Suprapubic skin (tissue), 4 donors: Measurements from ENCODE around the gene MLST8. TPM values are rescaled to one million over a fixed set of nuclear protein-coding genes. Genes with fewer than 3 reads are reported as not detected.

ENCODE experiments used
- DNase-seq, 2 donors: peaks; one replicate each; pipeline ENCODE4 v3.0.0-alpha.2; 2019; ENCODE audit warnings: low spot score in 2 of 2
- H3K27ac ChIP-seq: fragments of 200-600 bp; sonication (generic); one replicate; pipeline ENCODE4 v1.5.1; 2019
- H3K27me3 ChIP-seq: fragments of 200-600 bp; sonication (generic); one replicate; pipeline ENCODE4 v1.5.1; 2019
- H3K36me3 ChIP-seq: fragments of 200-600 bp; sonication (generic); one replicate; pipeline ENCODE4 v1.5.1; 2019
- H3K4me1 ChIP-seq: fragments of 200-600 bp; sonication (generic); one replicate; pipeline ENCODE4 v1.5.1; 2019
- H3K4me3 ChIP-seq: fragments of 200-600 bp; sonication (generic); one replicate; pipeline ENCODE4 v1.5.1; 2019; ENCODE audit warnings: mild to moderate bottlenecking
- H3K9me3 ChIP-seq: fragments of 200-600 bp; sonication (generic); one replicate; pipeline ENCODE4 v1.5.1; 2019
- EP300 ChIP-seq: sonication (generic); formaldehyde crosslinking; IDR thresholded peaks from one replicate; pipeline ENCODE4 v1.6.1; 2017; ENCODE audit warnings: antibody characterized with exemption
- POLR2A ChIP-seq, 2 donors: fragments of 450-650 bp; IDR thresholded peaks; one replicate each; pipeline ENCODE4 v1.6.1; 2017; ENCODE audit warnings: antibody characterized with exemption in 2 of 2, mild to moderate bottlenecking in 2 of 2, moderate library complexity in 2 of 2
- POLR2AphosphoS5 ChIP-seq, 3 donors: sonication (generic); formaldehyde crosslinking; IDR thresholded peaks; one replicate each; pipeline ENCODE4 v1.6.1; 2017; ENCODE audit warnings: antibody characterized with exemption in 3 of 3
- WGBS: methylation state at CpG from one replicate; pipeline ENCODE4 v1.1.5; 2018; 5-methylcytosine and 5-hydroxymethylcytosine counted together
- total RNA-seq, 4 donors: library from RNA; depleted of rRNA; stranded (reverse); fragments of >200 nt; gene quantifications; one replicate each; pipeline ENCODE4 v1.1.0, GENCODE V29; 2016
- TF ChIP-seq, protein P1 (sequence below), 2 donors: fragments of 200-600 bp in 1 of 2; fragments of 450-650 bp in 1 of 2; sonication (generic) in 1 of 2; IDR thresholded peaks; one replicate each; pipeline ENCODE4 v1.5.1; 2016 to 2019; ENCODE audit warnings: antibody characterized with exemption in 2 of 2, mild to moderate bottlenecking in 1 of 2, moderate library complexity in 1 of 2

Gene MLST8, protein sequence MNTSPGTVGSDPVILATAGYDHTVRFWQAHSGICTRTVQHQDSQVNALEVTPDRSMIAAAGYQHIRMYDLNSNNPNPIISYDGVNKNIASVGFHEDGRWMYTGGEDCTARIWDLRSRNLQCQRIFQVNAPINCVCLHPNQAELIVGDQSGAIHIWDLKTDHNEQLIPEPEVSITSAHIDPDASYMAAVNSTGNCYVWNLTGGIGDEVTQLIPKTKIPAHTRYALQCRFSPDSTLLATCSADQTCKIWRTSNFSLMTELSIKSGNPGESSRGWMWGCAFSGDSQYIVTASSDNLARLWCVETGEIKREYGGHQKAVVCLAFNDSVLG
- total RNA-seq = 10 to 100 TPM; 52.3 to 69.5 (median 55.1) TPM

DNA sequence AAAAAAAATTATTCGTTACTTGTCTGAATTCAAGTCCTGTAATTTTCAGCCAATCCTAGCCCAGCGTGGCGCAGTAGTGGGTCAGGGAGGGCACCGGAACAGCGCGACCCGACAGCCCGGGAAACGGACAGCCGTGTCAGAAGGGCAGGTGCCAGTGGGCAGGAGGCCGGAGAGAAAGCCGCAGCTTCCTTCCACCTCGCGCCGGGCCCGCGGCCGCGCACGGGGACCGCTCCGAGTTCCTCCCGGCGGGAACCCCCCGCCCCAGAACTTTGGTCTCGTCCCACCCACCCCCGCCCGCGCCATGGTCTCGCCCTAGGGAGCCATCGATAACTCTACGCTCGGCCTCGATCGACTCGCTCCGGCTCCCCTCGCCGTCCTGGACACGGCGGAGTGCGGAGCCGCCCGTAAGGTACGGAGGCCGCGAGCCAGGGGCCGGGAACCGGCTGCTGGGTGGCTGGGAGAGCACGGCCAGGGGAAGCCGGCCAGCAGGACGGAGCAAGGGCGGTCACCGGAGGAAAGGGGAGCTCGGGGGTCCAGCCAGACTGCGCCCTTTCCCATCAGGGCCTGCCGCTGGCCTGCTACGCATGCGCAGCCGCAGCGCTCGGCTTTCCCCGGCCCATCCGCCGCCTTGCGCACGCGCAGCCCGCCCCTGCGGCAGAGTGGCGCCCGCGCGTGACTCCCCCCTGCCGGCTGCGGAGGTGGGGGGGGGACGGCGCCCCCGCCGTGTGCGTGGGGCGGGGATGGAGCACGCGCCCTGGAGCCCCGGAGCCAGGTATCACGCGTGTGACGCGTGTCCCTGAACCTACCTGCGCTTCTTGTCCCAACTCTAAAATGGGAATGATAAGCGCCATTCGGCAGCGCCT lies at the start of gene MLST8:
Gene MLST8 (plus strand): TSS at position 351 of the 863 bp plus-strand sequence. CDS start 632 bp downstream, outside the sequence.
- peak; percentile 88 to 92 for DNase-seq
- WGBS = under 1% methylated on average over 50 of the region's 93 CpGs

DNA sequence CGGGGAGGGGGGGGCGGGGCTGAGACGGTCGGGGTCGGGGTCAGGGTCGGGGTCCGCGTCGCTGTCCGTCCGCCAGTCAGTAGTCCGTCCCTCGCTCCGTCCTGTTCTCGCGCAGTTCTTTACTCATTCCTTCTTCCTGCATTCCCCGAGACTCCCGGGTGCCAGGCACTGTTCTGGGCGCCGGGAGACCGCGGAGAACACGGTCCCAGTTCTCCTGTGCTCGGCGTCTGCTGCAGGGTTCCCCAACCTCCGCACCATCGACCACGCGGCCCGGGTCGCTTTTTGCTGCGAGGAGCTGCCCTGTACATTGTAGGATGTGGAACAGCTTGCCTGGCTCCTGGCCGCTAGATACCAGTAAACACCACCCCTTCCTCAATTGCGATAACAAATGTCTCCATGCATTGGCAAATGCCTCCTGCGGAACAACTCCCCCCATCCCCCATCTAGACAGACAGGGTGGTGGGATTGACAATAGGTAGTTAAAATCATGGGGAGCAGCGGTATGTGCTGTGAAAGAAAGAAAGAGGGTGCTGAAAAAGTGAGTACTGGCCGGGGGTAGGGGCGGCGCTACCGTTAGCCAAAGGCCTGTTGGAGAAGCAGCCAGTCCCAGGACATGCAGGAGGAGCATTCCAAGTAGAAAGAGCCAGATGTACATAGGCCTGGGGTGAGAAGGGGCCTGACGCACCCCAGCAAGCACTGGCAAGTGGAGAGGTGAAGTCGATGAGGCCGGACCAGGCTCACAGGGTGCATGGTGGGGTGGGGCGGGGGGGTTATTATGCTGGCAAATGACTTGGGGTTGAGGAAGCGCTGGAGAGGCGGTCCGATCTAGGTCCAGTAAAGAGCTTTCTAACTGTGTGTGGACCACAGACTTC lies 49.0 kb upstream of the MLST8 start:
- DNase-seq = no peak
- Histone ChIP-seq H3K4me3 (peak overlapping the region; percentile 72), H3K27me3 (no peaks in the 10 kb centered on the region), H3K27ac (peak overlapping the region; percentile 91), H3K36me3 (no peaks in the 10 kb centered on the region), H3K4me1 (peaks cover 86% of the 10 kb centered on the region), H3K9me3 (no peaks in the 10 kb centered on the region)
- no peak for TF ChIP-seq POLR2A (IDR thresholded peaks at IDR 0.05)
- no peak for TF ChIP-seq EP300
- peak in 1 of 3 donors; percentile 41 for TF ChIP-seq POLR2AphosphoS5 (IDR thresholded peaks at IDR 0.05)
- 9% methylated on average over 15 of the region's 47 CpGs for WGBS

More for the DNA sequence above, at the start of gene MLST8:
- H3K36me3 ChIP-seq = peaks cover 34% of the 10 kb centered on the region
- peaks cover 19% of the 10 kb centered on the region for H3K4me1 ChIP-seq
- H3K27ac ChIP-seq = peak within 1 kb of the TSS; percentile 93
- peak; percentile 55 to 87 (median 81) for TF ChIP-seq POLR2AphosphoS5 (IDR thresholded peaks at IDR 0.05)
- no peak for TF ChIP-seq EP300
- peak in 1 of 2 donors; percentile 57 for TF ChIP-seq POLR2A (IDR thresholded peaks at IDR 0.05)
- TF ChIP-seq, protein P1, sequence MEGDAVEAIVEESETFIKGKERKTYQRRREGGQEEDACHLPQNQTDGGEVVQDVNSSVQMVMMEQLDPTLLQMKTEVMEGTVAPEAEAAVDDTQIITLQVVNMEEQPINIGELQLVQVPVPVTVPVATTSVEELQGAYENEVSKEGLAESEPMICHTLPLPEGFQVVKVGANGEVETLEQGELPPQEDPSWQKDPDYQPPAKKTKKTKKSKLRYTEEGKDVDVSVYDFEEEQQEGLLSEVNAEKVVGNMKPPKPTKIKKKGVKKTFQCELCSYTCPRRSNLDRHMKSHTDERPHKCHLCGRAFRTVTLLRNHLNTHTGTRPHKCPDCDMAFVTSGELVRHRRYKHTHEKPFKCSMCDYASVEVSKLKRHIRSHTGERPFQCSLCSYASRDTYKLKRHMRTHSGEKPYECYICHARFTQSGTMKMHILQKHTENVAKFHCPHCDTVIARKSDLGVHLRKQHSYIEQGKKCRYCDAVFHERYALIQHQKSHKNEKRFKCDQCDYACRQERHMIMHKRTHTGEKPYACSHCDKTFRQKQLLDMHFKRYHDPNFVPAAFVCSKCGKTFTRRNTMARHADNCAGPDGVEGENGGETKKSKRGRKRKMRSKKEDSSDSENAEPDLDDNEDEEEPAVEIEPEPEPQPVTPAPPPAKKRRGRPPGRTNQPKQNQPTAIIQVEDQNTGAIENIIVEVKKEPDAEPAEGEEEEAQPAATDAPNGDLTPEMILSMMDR (IDR thresholded peaks at IDR 0.05) = no peak
- H3K4me3 ChIP-seq = peak within 1 kb of the TSS; percentile 79
- no peaks in the 10 kb centered on the region for H3K9me3 ChIP-seq
- H3K27me3 ChIP-seq = no peaks in the 10 kb centered on the region

DNA sequence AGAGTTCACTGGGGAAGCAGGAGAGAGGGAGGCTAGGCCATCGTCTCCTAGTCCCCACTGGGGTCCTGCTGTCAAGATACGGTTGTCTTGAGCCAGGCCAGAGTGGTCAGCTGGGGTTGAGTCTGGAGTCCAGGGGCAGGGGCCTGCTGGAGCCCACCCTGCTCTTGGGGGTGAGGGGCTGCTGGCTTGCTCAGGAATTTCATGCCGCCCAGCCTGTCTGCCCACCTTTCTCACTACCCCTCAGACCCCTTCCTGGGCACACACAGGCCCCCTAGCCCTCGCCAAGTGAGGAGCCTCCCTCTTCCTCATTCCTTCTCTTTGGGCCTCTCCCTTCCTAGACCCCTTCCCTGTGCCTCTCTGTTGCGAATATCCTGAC lies 48.4 kb upstream of the MLST8 start:
- TF ChIP-seq POLR2AphosphoS5 (IDR thresholded peaks at IDR 0.05) = no peak
- no peak for TF ChIP-seq EP300
- TF ChIP-seq, protein P1 (IDR thresholded peaks at IDR 0.05) = no peak
- TF ChIP-seq POLR2A (IDR thresholded peaks at IDR 0.05) = no peak
- WGBS = 47% methylated on average over 5 of the region's 5 CpGs
- DNase-seq = no peak
- Histone ChIP-seq H3K4me1 (peaks cover 86% of the 10 kb centered on the region), H3K27me3 (no peaks in the 10 kb centered on the region), H3K27ac (peak overlapping the region; percentile 91), H3K4me3 (peak overlapping the region; percentile 72), H3K9me3 (no peaks in the 10 kb centered on the region), H3K36me3 (no peaks in the 10 kb centered on the region)

DNA sequence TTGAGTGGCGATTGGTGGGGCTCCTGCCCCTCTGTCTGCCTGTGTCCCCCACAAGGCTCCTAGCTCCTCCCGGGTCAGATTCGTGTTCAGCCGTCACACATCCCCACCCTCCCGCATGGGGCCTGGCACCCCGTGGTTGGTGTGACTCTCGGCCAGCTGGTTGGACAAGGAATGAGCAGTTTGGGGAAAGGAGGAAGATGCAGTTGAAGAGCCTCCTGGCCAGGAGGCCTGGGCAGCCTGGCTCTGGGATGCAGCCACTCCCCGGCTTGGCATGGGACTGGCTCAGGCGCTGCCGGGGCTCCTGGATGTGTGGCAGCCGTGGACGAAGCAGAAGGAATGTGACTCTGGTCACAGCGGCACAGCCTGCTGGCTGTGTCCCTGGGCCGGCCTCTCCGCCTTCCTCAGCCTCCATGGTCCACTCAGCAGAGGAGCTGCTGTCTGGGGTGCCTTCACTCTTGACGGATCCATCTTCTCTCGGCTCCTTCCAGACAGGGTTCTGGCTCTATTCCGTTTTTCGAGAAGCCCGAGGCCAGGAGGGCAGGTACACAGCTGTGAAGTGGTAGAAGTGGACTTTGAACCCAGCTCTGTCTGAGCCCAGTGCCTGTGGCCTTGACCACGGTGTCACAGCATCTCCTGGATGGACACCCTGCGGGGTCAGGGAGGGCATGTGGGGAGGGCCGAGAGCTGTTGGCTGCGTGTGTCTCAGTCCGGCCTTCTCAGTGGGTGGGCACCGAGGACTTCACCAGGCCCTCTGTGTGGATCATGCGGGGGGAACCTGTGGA lies 47.6 kb upstream of the MLST8 start:
- no peaks in the 10 kb centered on the region for H3K36me3 ChIP-seq
- TF ChIP-seq, protein P1 (IDR thresholded peaks at IDR 0.05) = no peak
- TF ChIP-seq POLR2A (IDR thresholded peaks at IDR 0.05) (no peak), POLR2AphosphoS5 (IDR thresholded peaks at IDR 0.05) (no peak), EP300 (no peak)
- no peaks in the 10 kb centered on the region for H3K27me3 ChIP-seq
- WGBS = 65% methylated on average over 12 of the region's 27 CpGs
- H3K27ac ChIP-seq = peak overlapping the region; percentile 91
- no peaks in the 10 kb centered on the region for H3K9me3 ChIP-seq
- no peak for DNase-seq
- peak overlapping the region; percentile 72 for H3K4me3 ChIP-seq
- H3K4me1 ChIP-seq = peaks cover 86% of the 10 kb centered on the region

DNA sequence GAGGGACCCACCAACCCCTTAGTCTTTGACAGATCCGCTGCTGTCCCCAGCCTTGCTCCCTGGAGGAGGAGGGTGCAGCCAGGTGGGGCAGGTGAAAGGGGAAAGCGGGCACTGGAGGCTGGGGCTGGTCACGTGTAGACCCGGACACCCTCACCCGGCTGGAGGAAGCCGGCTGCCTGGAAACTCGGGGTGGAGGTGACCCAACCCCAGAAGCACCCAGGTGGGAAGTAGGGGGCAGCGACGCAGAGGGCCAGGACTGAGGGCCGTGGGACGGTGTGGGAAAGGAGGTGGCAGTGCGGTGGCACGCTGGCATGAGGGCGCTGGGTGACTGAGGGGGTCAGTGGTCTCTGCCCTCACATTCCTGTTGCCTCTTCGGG lies 47.0 kb upstream of the MLST8 start:
- WGBS = 89% methylated on average over 15 of the region's 15 CpGs
- Histone ChIP-seq H3K9me3 (no peaks in the 10 kb centered on the region), H3K4me3 (peak overlapping the region; percentile 72)

More for the DNA sequence above, 47.0 kb upstream of the MLST8 start:
- peaks cover 86% of the 10 kb centered on the region for H3K4me1 ChIP-seq
- DNase-seq = no peak
- no peaks in the 10 kb centered on the region for H3K36me3 ChIP-seq
- H3K27ac ChIP-seq = peak overlapping the region; percentile 91
- no peaks in the 10 kb centered on the region for H3K27me3 ChIP-seq
- TF ChIP-seq EP300 = no peak
- TF ChIP-seq POLR2A (IDR thresholded peaks at IDR 0.05) = no peak
- TF ChIP-seq POLR2AphosphoS5 (IDR thresholded peaks at IDR 0.05) = no peak
- TF ChIP-seq, protein P1 (IDR thresholded peaks at IDR 0.05) = no peak
